Ammon's horn (tissue), 1 donor: Measurements from ENCODE around the gene KCNMA1.

ENCODE experiments used
- DNase-seq: peaks from one replicate; pipeline ENCODE4 v3.0.0-alpha.2; 2016; ENCODE audit warnings: low spot score

KCNMA1 gene

DNA sequence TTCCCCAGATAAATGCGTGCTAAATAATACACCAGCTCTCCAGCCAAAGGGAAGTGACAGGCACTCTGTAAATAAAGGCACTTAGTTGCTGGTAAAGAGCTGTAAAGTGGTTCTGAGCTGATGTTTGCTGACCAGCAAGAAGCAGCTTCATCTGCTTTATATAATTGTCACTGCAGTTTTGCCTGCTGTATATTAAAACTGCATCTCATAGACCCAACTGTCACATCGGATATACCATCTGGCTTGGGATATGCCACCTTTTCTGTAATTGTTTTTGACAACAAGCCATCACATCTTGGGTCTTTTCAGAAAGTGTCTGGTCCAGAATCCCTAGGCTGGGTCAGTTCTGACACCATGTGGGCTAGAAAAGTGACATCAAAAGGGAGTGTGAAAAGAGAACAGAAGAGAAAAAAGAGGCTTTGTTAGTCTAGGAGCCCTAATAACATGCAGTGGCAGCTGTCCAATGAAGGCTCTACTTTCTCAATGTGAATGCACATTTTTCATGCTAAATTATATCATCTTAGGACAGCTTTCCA, 697.6 kb downstream of the KCNMA1 start:
- peak; percentile 50 for DNase-seq

DNA sequence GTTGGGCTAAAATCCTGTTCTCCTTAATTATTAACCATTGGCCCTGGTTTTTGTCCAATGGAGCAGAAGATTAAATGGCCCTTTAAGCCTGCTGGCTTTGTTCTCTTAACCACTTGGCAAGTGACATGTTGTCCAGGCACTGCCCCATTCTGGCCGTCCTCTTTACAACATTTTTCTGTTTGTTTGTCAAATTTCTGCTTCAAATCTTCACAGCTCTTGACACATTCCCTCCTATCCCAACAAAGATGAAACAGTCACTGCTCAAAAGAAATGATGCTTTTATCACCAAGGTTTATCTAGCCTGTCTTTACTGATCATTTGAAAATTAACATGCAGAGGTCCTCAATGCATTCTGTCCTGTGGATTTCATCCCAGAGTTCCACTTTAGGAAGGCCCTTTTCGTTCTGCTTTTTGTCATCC, 700.4 kb downstream of the KCNMA1 start:
- peak; percentile 40 for DNase-seq

DNA sequence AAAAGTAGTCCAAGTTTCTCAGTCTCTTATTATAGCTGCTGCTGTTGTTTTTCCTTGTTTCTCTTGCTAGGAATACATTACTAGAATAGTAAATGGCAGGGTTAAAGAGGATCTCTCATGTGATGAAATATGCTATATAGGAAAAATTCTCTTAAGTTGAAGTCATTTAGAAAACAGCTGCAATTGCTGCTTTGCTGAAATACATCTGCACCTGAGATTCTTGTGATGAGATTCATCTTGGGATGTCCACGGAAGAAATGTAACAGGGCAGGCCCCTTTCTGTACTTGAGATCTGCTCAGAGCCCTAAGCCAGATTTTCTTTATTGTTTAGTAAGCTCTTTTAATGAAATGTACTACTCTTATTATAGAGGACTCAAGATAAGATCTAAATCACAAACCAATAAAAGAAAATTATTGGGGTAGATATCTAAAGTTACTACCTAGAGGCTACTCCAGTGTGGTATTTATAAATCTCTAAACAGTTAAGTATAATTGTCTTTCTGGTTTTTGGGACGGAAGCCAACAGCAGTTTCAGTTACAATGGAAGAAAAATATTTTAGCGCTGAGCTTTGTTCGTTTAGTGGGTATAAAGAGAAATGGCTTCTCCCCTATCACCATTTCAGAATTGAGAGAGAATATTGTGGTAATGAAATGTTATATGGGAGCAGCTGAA, 701.5 kb downstream of the KCNMA1 start:
- no peak for DNase-seq

- DNase-seq: no peak
These were observed 709.0 kb downstream of the KCNMA1 start for GRCh38 chr10:76928565-76928964.

DNA sequence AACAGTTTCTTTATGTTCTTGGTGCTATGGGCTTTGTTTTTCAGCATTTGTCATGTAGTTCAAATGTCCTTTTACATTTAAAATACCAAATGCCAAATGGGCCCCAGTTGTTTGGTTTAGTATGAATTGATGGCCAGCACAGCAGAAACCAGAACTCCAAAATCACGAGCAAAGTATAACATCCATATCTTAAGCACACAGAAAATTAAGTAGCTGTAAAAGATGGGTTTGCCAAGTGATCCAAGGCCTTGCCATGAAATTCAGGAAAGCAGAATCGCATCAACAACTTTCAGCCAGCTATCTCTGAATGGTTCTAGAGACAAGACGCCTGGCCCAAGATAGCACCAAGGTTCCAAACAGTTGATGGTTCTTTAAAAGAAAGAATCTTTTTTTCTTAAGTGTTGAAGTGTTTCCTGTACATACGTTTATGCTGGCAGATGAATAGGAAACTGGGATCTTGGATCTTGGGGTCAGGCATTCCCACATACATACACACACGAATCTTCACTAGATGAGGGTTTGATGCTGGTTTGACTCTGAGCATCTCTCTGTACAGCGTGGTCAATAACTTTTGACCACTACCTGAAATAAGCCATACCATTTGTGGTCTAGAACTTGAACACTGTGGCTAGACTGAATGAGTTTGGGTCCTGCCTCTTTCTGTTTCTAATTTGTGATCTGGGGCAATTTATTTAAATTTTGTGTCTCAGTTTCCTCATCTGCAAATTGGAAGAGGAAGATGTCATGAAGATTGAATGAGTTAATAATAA, 711.8 kb downstream of the KCNMA1 start:
- DNase-seq: no peak

DNA sequence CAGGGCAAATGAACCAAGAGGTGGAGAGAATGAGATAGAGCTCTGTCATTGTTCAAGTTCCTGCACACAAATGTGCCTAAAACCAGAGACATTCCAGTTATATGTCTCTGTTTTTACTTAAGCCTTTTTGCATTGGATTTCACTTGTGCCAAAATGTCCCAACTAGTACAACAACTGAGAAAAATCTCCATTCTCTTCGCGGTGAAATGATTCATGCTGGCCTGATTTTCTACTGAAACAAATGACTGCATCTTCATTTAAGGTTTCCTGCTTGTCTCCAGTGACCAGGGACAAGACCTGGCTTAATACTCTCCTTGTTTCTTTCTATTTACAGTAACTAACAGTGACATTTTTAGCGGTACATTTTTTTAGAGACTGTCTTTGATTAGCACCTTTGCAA, 714.9 kb downstream of the KCNMA1 start:
- DNase-seq: no peak

- no peak for DNase-seq
These were observed 716.1 kb downstream of the KCNMA1 start for GRCh38 chr10:76921383-76922010.

DNA sequence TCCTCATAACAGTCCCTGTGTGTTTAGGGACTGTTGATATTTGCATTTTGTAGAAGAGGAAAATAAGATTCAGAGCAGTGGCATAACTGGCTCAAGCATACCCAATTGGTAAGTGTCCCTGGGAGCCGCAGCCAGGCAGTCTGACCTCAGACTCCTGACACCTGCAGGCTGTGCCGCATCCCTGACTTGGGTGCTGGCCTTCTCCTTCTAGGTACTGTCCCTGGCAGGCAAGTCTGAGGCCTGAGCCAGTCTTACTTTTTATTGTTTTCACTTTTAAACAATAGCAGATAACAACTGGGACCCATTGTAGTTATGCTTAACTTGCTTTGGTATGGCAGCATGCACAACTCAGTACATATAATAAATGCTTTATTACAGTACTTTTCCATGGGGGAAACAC, 717.0 kb downstream of the KCNMA1 start:
- DNase-seq: no peak

DNA sequence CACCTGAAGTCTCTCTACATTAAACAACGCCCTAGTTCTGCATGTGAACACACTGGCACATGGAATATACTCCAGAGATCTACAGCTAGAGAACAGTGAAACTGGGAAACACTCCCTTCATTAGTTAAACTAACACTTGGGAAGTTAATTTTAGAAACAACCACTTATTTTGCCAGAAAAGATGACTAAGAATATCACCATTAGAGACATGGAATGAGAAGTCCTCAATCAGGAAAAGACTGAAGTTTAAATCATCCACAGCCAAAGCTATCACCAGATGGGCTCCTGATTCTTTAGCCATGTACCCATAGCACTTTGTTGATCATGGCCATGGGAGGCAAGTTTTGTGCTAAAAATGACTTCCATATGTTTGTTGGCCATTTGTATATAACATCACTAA, 719.5 kb downstream of the KCNMA1 start:
- no peak for DNase-seq

DNA sequence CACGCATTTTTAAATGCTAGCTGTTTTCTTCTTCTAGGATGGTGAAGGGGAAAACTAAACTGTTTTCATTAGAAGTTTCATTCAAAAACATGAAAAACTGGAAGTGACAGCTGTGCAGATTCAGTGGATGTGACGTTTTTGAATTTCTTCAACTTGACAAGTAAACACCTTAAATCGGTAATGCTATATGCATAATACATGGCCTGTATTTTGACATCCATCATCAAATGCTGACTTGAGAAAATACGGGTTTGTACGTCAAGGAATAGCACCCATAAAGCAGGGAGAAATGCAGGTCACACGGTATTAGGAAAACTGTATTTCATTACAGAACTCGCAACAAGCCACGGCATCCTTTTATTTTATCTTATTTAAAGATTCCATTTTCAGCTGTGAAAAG, 720.5 kb downstream of the KCNMA1 start:
- no peak for DNase-seq

DNA sequence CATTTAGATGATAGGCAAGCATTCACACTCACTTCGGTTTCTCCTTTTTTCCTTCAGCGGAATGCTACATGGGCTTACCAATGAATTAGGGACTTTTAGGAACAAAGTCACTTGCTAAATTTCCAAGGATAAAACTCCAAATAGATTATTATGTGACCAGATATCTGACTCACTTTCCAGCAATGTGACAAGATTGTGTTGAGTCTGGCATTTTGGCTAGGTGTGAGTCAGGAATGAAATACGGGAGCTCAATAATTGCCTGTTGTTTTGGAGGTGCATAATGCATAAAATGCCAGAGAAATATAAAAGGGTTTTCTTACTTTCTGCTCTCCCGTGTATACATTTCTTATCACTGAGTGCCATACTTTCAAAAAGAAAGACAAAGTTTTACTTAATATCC, 721.1 kb downstream of the KCNMA1 start:
- no peak for DNase-seq

DNA sequence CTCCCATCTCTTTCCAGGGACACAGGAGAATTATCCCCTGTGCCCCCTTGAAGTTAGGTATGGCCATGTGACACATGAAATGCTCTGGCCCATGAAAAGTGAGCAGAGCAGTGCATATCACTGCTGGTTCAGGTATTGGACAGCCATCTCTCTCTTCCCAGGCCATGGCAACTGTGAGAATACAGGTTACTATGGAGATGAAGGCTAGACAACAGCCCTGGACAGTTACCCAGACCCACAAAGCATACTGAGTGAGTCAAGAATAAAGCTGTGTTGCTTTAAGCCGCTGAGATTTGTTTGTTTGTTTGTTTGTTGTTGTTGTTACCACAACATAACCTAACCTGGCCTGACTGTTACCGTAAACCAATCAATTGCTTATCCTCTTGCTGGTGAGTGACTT, 722.3 kb downstream of the KCNMA1 start:
- DNase-seq: no peak

DNA sequence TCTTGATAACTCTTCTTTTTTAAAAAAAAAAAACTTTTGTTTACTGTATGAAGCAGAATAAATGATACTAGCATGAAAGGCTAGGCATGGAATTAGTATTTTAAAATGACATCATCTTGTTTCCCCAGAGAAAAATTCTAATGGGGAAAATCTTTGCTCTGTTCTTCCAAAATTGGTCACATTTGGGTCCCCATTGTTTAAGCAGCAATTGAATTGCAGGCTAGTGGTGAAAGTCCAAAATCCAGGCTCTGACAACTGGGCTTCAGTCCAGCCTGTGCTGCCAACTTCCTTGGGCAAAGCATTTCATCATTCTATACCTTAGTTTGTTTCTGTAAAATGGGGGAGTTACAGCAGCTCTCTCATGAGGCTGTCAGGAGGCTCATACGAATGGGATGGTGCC, 726.4 kb downstream of the KCNMA1 start:
- peak; percentile 35 for DNase-seq

DNA sequence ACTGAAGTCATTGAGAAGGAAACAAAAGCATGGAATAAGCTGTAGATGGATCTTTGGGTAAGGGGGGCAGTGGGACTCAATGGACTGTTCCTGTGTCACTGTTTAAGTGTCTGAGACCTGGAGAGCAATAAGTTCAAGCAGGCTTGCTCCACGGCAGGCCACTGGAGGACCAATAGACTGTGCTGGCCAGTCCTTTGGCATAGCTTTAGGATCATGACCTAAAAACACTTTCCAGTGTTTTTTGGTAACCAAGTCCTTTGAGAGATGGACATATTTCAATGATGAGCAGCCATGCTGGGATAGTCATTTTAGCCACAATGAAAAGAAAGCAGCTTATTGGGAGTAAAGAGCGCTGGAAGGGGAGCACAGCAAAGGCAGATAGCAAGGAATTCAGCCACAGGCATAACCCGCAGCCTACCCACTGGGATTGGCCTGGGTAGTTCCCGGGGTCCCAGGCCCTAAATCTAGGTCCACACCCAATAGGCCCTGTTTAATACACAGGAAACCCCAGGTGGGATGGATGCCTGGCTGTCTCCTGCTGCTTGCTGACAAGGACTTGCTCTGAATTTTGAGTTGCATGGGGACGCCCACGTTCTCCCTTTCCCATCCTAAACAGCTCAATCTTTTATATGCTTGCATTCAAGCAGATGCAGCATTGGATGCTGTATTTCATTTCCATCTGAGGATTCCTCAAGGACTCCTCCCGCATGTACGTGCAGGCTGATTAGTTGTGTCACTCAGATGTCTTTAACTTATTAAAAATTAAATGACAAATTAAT, 727.2 kb downstream of the KCNMA1 start:
- no peak for DNase-seq

GRCh38 chr10:76906256-76906655, 731.4 kb downstream of the KCNMA1 start:
- DNase-seq: no peak

- DNase-seq: no peak
These were observed 732.4 kb downstream of the KCNMA1 start for GRCh38 chr10:76905251-76905650.

DNA sequence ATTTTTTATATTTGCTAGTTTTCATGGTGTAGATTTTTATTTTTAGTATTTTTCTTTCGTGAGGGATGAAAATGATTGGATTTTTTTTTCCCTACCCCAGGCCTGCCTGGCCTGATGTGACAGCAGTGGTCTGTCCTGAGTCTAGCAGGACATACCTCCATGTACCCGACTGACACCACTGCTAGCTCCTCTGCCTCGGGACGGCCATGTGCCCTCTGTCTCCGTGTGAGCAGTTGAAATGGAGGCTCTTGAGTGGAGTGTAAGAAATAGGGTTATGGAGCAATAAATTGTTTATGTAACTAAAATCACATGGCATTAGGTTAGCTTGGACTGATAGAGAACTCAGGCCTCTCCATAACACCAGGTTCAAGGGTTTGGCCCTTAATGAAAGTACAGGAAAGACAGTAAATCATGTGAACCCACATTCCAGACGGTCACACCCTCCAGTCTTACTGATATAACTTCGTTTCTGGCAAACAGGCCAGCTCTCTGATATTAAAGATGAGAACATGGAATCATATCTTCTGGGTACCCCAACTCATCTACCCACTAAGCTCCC, 734.1 kb downstream of the KCNMA1 start:
- DNase-seq: no peak

GRCh38 chr10:76902949-76903348, 734.7 kb downstream of the KCNMA1 start:
- DNase-seq: no peak

- no peak for DNase-seq
These were observed 735.9 kb downstream of the KCNMA1 start for GRCh38 chr10:76901701-76902100.

DNA sequence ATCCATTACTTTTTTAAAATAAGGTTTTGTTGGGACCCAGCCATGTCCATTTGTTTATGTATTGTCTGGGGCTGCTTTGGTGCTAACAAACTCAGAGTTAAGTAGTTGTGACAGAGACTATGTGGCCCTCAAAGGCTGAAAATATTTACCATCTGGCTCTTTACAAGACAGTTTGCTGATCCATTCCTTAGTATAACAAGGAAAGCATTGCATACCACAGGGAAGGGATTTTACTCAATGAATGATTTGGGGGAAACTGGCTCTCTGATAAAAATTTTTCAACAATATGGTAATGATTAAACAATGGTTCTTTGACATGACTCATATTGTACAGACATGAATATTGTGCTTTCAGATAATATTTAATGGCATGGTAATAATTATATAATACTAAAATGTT, 738.1 kb downstream of the KCNMA1 start:
- DNase-seq: no peak

DNA sequence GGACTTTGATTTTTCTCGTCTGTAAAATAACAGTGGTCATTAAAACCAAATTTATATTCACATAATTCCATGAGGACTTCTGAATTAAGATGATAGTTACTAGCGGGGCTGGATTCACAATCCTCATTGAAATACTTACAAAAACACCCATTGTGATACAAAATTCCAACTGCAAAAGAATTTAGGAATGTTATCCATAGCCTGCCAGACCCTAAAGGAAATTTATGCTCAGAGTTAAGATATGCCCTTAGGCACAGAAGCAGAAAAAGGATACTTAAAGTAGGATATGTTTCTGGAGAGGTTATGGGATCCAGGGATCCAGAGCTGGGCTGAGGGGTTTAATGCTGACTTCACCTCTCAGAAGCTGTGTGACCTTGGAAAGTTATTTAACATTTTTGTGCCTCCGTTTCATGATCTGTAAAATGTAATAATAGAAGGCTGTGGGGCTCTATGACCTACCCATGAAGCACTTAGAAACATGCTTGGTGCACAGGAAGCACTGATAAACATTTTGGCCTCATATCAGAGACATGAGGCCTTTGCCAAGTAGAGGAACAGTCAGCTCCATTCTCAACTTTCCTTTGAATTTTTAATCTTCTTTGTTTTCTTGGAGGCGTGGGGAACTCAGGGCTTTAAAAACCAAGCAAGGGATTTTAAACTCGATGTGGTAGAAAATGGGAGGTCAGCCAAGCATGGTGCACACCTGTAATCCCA, 744.7 kb downstream of the KCNMA1 start:
- DNase-seq: no peak
